ENCODE results near the gene FLNB.

The FLNB gene

GRCh38 chr3:58009749-58010535, 1.7 kb downstream of the FLNB start:
- H3K4me3 ChIP-seq (replicated peaks; ENCODE audit: low read depth, low read length) = peak overlapping the region; percentile 66
- no peak for DNase-seq (ENCODE audit: extremely low read depth, low read depth)

GRCh38 chr3:58010562-58010961, 2.3 kb downstream of the FLNB start:
- no peak for TF ChIP-seq CTCF (IDR thresholded peaks at IDR 0.05; ENCODE audit: low read depth, low read length, missing control alignments)
- peak overlapping the region; percentile 66 for H3K4me3 ChIP-seq (replicated peaks; ENCODE audit: low read depth, low read length)
- DNase-seq (ENCODE audit: extremely low read depth, low read depth) = no peak

More at GRCh38 chr3:58009749-58010535, 1.7 kb downstream of the FLNB start:
- TF ChIP-seq CTCF (IDR thresholded peaks at IDR 0.05; ENCODE audit: low read depth, low read length, missing control alignments) = no peak

- TF ChIP-seq CTCF (IDR thresholded peaks at IDR 0.05; ENCODE audit: low read depth, low read length, missing control alignments) = no peak
- DNase-seq (ENCODE audit: extremely low read depth, low read depth) = no peak
- H3K4me3 ChIP-seq (replicated peaks; ENCODE audit: low read depth, low read length) = no peak overlapping the region
Measured at GRCh38 chr3:58011580-58011979, 3.4 kb downstream of the FLNB start.

GRCh38 chr3:58012302-58012701, 4.1 kb downstream of the FLNB start:
- no peak overlapping the region for H3K4me3 ChIP-seq (replicated peaks; ENCODE audit: low read depth, low read length)
- no peak for DNase-seq (ENCODE audit: extremely low read depth, low read depth)
- TF ChIP-seq CTCF (IDR thresholded peaks at IDR 0.05; ENCODE audit: low read depth, low read length, missing control alignments) = no peak

GRCh38 chr3:58013099-58013498, 4.9 kb downstream of the FLNB start:
- DNase-seq (ENCODE audit: extremely low read depth, low read depth) = no peak
- no peak for TF ChIP-seq CTCF (IDR thresholded peaks at IDR 0.05; ENCODE audit: low read depth, low read length, missing control alignments)
- no peak overlapping the region for H3K4me3 ChIP-seq (replicated peaks; ENCODE audit: low read depth, low read length)

- peak; percentile 93 for DNase-seq (ENCODE audit: extremely low read depth, low read depth)
- no peak for TF ChIP-seq CTCF (IDR thresholded peaks at IDR 0.05; ENCODE audit: low read depth, low read length, missing control alignments)
- H3K4me3 ChIP-seq (replicated peaks; ENCODE audit: low read depth, low read length) = no peak overlapping the region
Measured at GRCh38 chr3:58013973-58014649, 5.9 kb downstream of the FLNB start.

Data from HFF-Myc (cell line).